Motor neuron (in vitro differentiated cells): ENCODE measurements around the gene GDA. TPM values are rescaled to one million over a fixed set of nuclear protein-coding genes. Genes with fewer than 3 reads are reported as not detected.
A peak's percentile ranks its signal among the peaks of the same experiment; 100 is the strongest.

ENCODE experiments used
- ATAC-seq, 8 experiments: fragments of 200-7000 bp; cut with Tn5 transposase; replicated peaks in 6 of 8; 2 replicates each; pipeline ENCODE4 v1.8.0; 2021; ENCODE audit warnings: mild to moderate bottlenecking in 8 of 8, moderate library complexity in 8 of 8
- H3K27ac ChIP-seq, 2 donors: fragments of 250-450 bp; sonication (Bioruptor Pico); 2 replicates each; pipeline ENCODE4 v1.9.0; 2021; ENCODE audit warnings: antibody characterized with exemption in 2 of 2, mild to moderate bottlenecking in 2 of 2, moderate library complexity in 1 of 2
- H3K4me1 ChIP-seq, 2 donors: fragments of 250-450 bp; sonication (Bioruptor Pico); replicated peaks in 1 of 2; 2 replicates each; pipeline ENCODE4 v1.6.1; 2021; ENCODE audit warnings: antibody characterized with exemption in 2 of 2, mild to moderate bottlenecking in 2 of 2, moderate library complexity in 1 of 2
- H3K4me3 ChIP-seq, 5 donors: fragments of 250-450 bp; sonication (Bioruptor Pico); 2 replicates each; pipeline ENCODE4 v1.9.0; 2021; ENCODE audit warnings: antibody characterized with exemption in 5 of 5, mild to moderate bottlenecking in 5 of 5, moderate library complexity in 4 of 5
- WGBS, 10 experiments: fragments of 450-650 bp; shearing (Covaris generic); methylation state at CpG; one replicate each; pipeline ENCODE4 v1.0.0; 2022; 5-methylcytosine and 5-hydroxymethylcytosine counted together
- in situ Hi-C, 9 experiments: fragments of 400-800 bp; cut with MboI; loops; one replicate each; pipeline ENCODE4 v1.15.0; 2021; ENCODE audit warnings: low sequenced_read_pairs in 9 of 9, low pct_unique_long_range_greater_than_20kb in 2 of 9; ENCODE audit not compliant: unreplicated experiment in 9 of 9
- total RNA-seq, 8 experiments: library from RNA; unstranded; fragments of 300-600 nt; gene quantifications; 2 replicates each; pipeline versions ENCODE4 v1.2.3 to v1.2.4, GENCODE V29; 2022

The GDA gene
- total RNA-seq, 8 experiments from 2014 or later, result 0.08 to 10.9 (median 0.14) TPM

GRCh38 chr9:72137697-72138365 is 11.4 kb upstream of the GDA start:
- no peak for ATAC-seq
- H3K4me1 ChIP-seq, result no peaks in the 10 kb centered on the region
- in situ Hi-C loops, result no loop called here
- H3K27ac ChIP-seq, result no peak overlapping the region
- 0 to 94% (median 60%) methylated on average over 1 to 6 of the region's 6 CpGs; no CpG with 5 or more reads in 2 of the 10 experiments for WGBS, 10 experiments
- no peak overlapping the region for H3K4me3 ChIP-seq

- no peak for ATAC-seq
- Histone ChIP-seq H3K4me1 (no peaks in the 10 kb centered on the region), H3K4me3 (no peak overlapping the region), H3K27ac (no peak overlapping the region)
- in situ Hi-C loops, result no loop called here
- 17 to 100% (median 60%) methylated on average over 1 to 2 of the region's 2 CpGs; no CpG with 5 or more reads in 4 of the 10 experiments for WGBS, 10 experiments
Measured at GRCh38 chr9:72139226-72139625, 10.0 kb upstream of the GDA start.

DNA sequence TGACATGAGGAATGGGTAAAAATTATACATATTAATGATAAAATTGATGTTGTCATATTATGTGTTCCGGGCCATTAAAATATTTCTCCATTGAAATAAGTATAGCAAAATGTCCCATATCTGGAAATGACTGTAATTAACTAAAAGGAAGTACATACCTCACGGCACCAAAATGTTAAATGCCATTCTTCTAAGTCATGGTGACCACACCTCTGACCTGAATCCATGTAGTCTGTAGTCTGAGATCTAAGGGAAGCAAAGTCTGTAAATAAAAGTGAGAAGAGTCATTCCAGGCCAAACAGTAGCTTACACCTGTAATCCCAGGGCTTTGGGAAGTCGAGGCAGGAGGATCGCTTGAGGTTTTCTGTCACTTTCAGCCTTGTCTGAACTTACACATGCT is 8.7 kb upstream of the GDA start:
- ATAC-seq, result no peak
- Histone ChIP-seq H3K4me3 (no peak overlapping the region), H3K4me1 (no peaks in the 10 kb centered on the region), H3K27ac (no peak overlapping the region)
- WGBS, 10 experiments, result 24 to 93% (median 77%) methylated on average over 2 to 4 of the region's 4 CpGs
- in situ Hi-C loops, result no loop called here

DNA sequence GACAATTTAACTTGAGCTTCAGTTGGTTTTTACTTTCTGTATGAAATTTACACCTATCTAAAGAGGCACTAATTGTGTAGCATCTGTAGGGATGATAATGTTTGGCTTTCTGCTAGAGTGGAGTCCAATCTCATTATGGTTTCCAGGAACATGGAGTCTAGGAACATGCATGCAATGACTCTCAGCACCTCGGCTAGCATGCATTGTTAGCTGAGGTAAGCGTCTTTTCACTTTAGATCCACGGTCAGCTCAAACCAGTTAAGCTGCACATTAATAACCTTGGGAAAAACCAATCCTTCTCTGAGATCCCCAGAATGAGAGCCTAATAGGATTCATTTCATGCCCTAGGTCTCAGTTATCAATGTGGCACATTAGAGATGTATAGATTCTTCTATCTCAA is 7.8 kb upstream of the GDA start:
- 63 to 100% (median 78%) methylated on average over 1 to 3 of the region's 3 CpGs; no CpG with 5 or more reads in 4 of the 10 experiments for WGBS, 10 experiments
- peak in 1 of 8 experiments; percentile 28 for ATAC-seq
- Histone ChIP-seq H3K4me1 (no peaks in the 10 kb centered on the region), H3K4me3 (no peak overlapping the region), H3K27ac (no peak overlapping the region)
- in situ Hi-C loops, result no loop called here

GRCh38 chr9:72144756-72145492 is 4.3 kb upstream of the GDA start:
- 6 to 100% (median 85%) methylated on average over 1 to 3 of the region's 3 CpGs; no CpG with 5 or more reads in 1 of the 10 experiments for WGBS, 10 experiments
- no peak overlapping the region for H3K4me3 ChIP-seq
- peak in 2 of 8 experiments; percentile 10 to 23 for ATAC-seq
- peaks cover 0 to 2% of the 10 kb centered on the region in 2 donors for H3K4me1 ChIP-seq
- in situ Hi-C loops, result no loop called here
- H3K27ac ChIP-seq, result no peak overlapping the region

- in situ Hi-C loops, result no loop called here
- WGBS, 10 experiments, result 33 to 100% methylated on average over 1 of the region's 2 CpGs; no CpG with 5 or more reads in 8 of the 10 experiments
- peak in 1 of 8 experiments; percentile 37 for ATAC-seq
- H3K4me3 ChIP-seq, result no peak overlapping the region
- H3K4me1 ChIP-seq, result peaks cover 0 to 2% of the 10 kb centered on the region in 2 donors
- no peak overlapping the region for H3K27ac ChIP-seq
Measured at GRCh38 chr9:72145733-72146505, 3.3 kb upstream of the GDA start.

DNA sequence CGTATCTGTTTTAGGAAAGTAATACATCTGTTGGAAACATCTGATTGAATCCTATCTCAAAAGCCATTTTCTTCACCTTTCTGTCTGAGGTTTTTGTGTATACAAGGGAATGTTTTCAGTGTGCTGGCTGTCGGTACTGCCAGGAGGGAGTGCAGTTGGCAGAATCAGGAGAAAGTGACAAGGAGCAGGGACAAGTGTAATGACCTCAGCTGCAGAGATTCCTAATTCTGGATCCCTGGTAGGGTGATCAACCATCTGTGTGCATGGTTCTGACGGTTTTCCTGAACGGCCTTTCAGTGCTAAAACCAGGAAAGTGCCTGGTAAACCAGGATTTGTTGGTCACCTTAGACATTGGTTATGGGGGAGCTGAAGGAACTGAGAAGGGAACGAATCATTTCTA is 1.6 kb upstream of the GDA start:
- no peak for ATAC-seq
- H3K4me1 ChIP-seq, result peaks cover 0 to 2% of the 10 kb centered on the region in 2 donors
- no peak overlapping the region for H3K4me3 ChIP-seq
- H3K27ac ChIP-seq, result no peak overlapping the region
- in situ Hi-C loops, result no loop called here
- 13 to 100% (median 82%) methylated on average over 1 to 5 of the region's 5 CpGs for WGBS, 10 experiments

DNA sequence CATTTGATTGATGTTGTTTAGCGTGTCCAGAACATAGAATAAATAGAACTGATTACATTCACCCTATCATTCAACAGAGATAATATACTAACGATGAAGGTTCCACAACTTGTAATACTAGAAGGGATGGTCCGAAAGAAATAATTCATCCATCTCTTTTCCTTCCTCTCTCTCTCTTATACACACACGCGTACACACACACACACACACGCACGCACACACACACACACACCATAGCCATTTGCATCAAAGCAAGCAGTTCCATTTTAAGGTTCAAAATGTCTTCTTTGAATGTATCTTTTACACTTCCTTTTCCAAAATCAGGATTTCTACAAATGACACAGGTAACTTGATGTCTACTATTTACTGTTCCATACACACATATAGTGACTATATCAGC is 887 bp downstream of the GDA start:
- no peak overlapping the region for H3K4me3 ChIP-seq
- H3K27ac ChIP-seq, result no peak overlapping the region
- peaks cover 0 to 2% of the 10 kb centered on the region in 2 donors for H3K4me1 ChIP-seq
- in situ Hi-C loops, result no loop called here
- WGBS, 10 experiments, result 15 to 100% (median 64%) methylated on average over 2 to 7 of the region's 7 CpGs; no CpG with 5 or more reads in 1 of the 10 experiments
- no peak for ATAC-seq

DNA sequence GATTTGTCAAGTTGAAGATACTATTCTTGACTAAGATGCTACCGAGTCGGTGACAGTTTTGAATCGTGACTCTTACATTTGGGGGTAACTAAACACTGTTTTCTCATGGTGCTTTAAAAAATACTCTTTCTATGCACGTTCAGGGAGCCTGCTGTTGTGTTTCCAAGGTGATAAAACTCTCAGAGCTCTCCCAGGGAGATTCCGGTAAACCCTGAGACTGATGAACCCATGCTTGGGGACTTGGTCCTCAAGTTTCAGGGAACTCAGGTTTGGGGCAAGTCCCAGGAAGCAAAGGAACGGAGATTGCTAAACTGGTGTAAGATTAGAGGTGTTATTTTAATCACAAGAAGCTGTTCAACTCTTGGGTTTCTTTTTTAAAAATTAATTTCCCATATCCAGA is 1.4 kb downstream of the GDA start:
- no peak overlapping the region for H3K27ac ChIP-seq
- in situ Hi-C loops, result no loop called here

GRCh38 chr9:72151104-72151503 is 1.9 kb downstream of the GDA start:
- in situ Hi-C loops, result no loop called here
- ATAC-seq, result no peak
- Histone ChIP-seq H3K27ac (no peak overlapping the region), H3K4me3 (no peak overlapping the region), H3K4me1 (peaks cover 0 to 2% of the 10 kb centered on the region in 2 donors)

More for the DNA sequence above, 1.4 kb downstream of the GDA start:
- 0 to 93% (median 64%) methylated on average over 1 to 6 of the region's 6 CpGs for WGBS, 10 experiments
- Histone ChIP-seq H3K4me3 (no peak overlapping the region), H3K4me1 (peaks cover 0 to 2% of the 10 kb centered on the region in 2 donors)
- peak in 1 of 8 experiments; percentile 11 for ATAC-seq

- H3K27ac ChIP-seq, result no peak overlapping the region
- no peak overlapping the region for H3K4me3 ChIP-seq
- in situ Hi-C loops, result no loop called here
- peak in 1 of 8 experiments; percentile 52 for ATAC-seq
- peaks cover 0 to 2% of the 10 kb centered on the region in 2 donors for H3K4me1 ChIP-seq
- 25 to 93% (median 57%) methylated on average over 2 to 7 of the region's 9 CpGs for WGBS, 10 experiments
Measured at GRCh38 chr9:72154468-72155285, 5.4 kb downstream of the GDA start.

- H3K27ac ChIP-seq, result no peak overlapping the region
- ATAC-seq, result no peak
- no peak overlapping the region for H3K4me3 ChIP-seq
- H3K4me1 ChIP-seq, result no peaks in the 10 kb centered on the region
- in situ Hi-C loops, result no loop called here
- 20 to 100% (median 100%) methylated on average over 1 of the region's 2 CpGs; no CpG with 5 or more reads in 4 of the 10 experiments for WGBS, 10 experiments
Measured at GRCh38 chr9:72155301-72155700, 6.1 kb downstream of the GDA start.
